WERI-Rb-1 (cell line): Measurements from ENCODE around the gene CCND1.

Source experiments
- DNase-seq: peaks from one replicate; pipeline ENCODE4 v3.0.0-alpha.2; 2020
- H3K27ac ChIP-seq: fragments of 250-450 bp; sonication (Bioruptor Pico); 2 replicates; pipeline ENCODE4 v1.5.1; 2020; ENCODE audit warnings: mild to moderate bottlenecking, moderate library complexity
- H3K27me3 ChIP-seq: fragments of 250-450 bp; sonication (Bioruptor Pico); 2 replicates; pipeline ENCODE4 v1.5.1; 2021; ENCODE audit warnings: mild to moderate bottlenecking, low read depth, moderate library complexity; ENCODE audit not compliant: insufficient read depth, severe bottlenecking
- H3K36me3 ChIP-seq: fragments of 250-450 bp; sonication (Bioruptor Pico); 2 replicates; pipeline ENCODE4 v1.5.1; 2020; ENCODE audit warnings: mild to moderate bottlenecking, moderate library complexity
- H3K4me3 ChIP-seq: 2 replicates; pipeline ENCODE4 v1.5.1; 2011; ENCODE audit warnings: low read depth, mild to moderate bottlenecking, control low read depth, low read length
- H3K9me3 ChIP-seq: fragments of 250-450 bp; sonication (Bioruptor Pico); 2 replicates; pipeline ENCODE4 v1.5.1; 2021; ENCODE audit warnings: mild to moderate bottlenecking, moderate library complexity; ENCODE audit not compliant: severe bottlenecking
- CTCF ChIP-seq: IDR thresholded peaks from 2 replicates; pipeline ENCODE4 v1.5.1; 2011; ENCODE audit warnings: low read depth, mild to moderate bottlenecking, control low read depth, inconsistent platforms, low read length

Gene CCND1

DNA sequence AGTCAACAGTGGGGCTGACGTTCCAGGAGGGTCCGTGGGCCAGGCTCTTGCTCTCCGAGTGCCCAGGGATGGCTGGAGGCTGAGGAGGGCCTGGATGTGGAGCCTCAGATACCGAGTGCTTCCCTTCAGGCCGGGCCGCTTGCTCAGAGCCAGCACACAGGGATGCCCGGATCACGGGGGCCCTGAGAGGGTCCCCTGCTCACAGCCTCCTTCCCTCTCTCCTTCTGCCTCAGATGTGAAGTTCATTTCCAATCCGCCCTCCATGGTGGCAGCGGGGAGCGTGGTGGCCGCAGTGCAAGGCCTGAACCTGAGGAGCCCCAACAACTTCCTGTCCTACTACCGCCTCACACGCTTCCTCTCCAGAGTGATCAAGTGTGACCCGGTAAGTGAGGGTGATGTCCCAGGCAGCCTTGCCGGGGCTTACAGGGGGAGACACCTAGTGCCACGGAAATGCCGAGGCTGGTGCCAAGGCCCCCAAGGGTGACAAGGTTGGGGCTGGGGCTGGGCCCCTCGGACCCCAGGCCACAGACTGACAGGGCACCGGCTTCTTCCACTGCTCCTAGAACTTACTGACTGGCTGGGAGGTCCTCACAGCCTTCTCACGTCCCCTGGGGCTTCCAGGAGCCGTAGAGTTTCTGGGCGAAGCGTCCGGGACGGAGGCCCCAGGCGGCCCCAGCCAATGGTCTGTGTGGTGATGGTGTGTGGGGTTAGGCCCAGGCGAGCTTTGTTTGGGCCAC, 7.0 kb downstream of the CCND1 start:
- no peak for TF ChIP-seq CTCF
- Histone ChIP-seq H3K27ac (no peak overlapping the region), H3K36me3 (no peaks in the 10 kb centered on the region), H3K9me3 (no peaks in the 10 kb centered on the region), H3K4me3 (no peak overlapping the region), H3K27me3 (peaks cover 12% of the 10 kb centered on the region)
- no peak for DNase-seq

GRCh38 chr11:69648679-69649575, 8.0 kb downstream of the CCND1 start:
- no peaks in the 10 kb centered on the region for H3K36me3 ChIP-seq
- no peaks in the 10 kb centered on the region for H3K9me3 ChIP-seq
- H3K27me3 ChIP-seq: peaks cover 2% of the 10 kb centered on the region
- no peak for TF ChIP-seq CTCF
- no peak overlapping the region for H3K27ac ChIP-seq
- H3K4me3 ChIP-seq: no peak overlapping the region
- DNase-seq: no peak

- DNase-seq: no peak
- TF ChIP-seq CTCF: no peak
- Histone ChIP-seq H3K9me3 (no peaks in the 10 kb centered on the region), H3K4me3 (no peak overlapping the region), H3K36me3 (no peaks in the 10 kb centered on the region), H3K27me3 (no peaks in the 10 kb centered on the region), H3K27ac (no peak overlapping the region)
Observed at GRCh38 chr11:69649576-69649900, 8.6 kb downstream of the CCND1 start.

DNA sequence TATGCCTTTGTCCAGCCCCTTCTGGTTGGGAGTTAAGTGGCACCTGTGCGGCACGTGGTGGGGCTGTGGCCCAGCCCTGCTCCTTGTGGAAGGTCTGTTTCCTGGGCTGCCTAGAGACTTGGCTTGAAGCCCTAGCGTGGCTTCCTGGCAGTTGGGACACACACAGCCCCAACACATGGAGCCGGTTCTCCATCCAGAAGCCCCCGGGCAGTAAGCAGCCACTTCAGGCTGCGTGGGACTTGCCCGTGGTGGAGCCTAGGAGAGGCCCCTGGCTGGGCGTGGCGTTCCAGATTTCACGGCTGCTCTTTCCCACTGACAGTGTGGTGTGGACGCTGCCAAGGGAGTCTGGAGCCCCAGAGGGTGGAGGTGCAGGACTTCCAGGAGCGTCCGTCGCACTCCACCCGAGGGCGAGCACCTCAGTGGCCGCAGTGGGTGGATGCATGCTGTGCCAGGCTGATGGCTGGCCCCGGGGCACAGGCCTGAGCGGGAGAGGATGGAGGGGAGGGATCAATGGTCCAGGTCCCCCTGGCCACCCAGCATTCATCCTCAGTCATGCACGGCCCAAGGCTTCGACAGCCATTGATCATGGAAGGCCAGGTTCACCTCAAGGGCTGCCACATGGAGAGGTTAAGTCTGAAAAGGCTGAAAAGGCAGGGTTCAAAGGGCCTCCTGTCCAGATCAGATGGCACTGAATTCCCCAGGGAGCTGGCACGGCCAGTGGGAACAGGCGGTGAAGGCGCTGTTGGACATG, 9.3 kb downstream of the CCND1 start:
- Histone ChIP-seq H3K27ac (no peak overlapping the region), H3K27me3 (no peaks in the 10 kb centered on the region), H3K9me3 (no peaks in the 10 kb centered on the region), H3K4me3 (no peak overlapping the region), H3K36me3 (no peaks in the 10 kb centered on the region)
- no peak for TF ChIP-seq CTCF
- no peak for DNase-seq

DNA sequence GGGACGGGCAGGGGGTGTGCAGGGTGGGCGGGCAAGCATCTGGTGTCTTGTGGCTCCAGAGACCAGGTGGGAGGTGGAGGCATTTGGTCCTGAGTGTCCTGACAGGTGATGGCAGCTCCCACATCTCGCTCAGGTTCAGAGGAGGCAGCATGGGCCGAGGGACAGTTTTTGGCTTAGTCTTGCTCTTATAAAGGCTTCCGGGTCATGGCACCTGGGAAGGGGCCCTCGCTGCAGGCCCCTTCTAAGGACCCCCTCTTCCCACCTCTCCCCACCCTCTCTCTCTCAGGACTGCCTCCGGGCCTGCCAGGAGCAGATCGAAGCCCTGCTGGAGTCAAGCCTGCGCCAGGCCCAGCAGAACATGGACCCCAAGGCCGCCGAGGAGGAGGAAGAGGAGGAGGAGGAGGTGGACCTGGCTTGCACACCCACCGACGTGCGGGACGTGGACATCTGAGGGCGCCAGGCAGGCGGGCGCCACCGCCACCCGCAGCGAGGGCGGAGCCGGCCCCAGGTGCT, 9.9 kb downstream of the CCND1 start:
- TF ChIP-seq CTCF: no peak
- Histone ChIP-seq H3K36me3 (no peaks in the 10 kb centered on the region), H3K27ac (no peak overlapping the region), H3K9me3 (no peaks in the 10 kb centered on the region), H3K4me3 (no peak overlapping the region), H3K27me3 (no peaks in the 10 kb centered on the region)
- no peak for DNase-seq
